Coronary artery (tissue), 2 donors: ENCODE measurements around the gene MDFIC.
A peak's percentile ranks its signal among the peaks of the same experiment; 100 is the strongest.

Experiments used
- DNase-seq: peaks from one replicate; pipeline ENCODE4 v3.0.0-alpha.2; 2017; ENCODE audit warnings: low spot score
- H3K27ac ChIP-seq, 2 donors: fragments of 200-600 bp; sonication (generic); one replicate each; pipeline ENCODE4 v1.5.1; 2016 to 2019
- H3K4me3 ChIP-seq: fragments of 200-600 bp; sonication (generic); 2 replicates; pipeline ENCODE4 v1.5.1; 2016; ENCODE audit warnings: mild to moderate bottlenecking, moderate library complexity
- TF ChIP-seq, protein P1 (sequence below): fragments of 200-600 bp; sonication (generic); IDR thresholded peaks from one replicate; pipeline ENCODE4 v1.5.1; 2019; ENCODE audit warnings: antibody characterized with exemption

Gene MDFIC

DNA sequence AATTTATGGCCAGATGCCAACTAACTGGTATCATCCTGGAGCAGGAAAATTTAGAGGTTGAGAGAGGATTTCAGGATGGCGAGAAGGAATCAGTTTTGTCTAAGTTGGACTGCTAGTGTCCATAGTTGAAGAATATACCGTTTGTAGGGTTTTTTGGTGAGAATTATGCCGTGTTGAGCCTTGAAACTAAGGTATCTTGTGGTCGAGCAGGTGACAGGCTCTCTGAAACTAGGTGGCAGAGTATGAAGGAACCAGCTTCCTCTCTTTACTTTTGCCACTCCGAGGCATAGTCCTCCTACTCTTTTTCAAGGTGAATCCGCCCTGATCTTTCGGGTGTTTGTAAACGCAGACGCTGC lies 9.7 kb downstream of the MDFIC start:
- H3K27ac ChIP-seq, result no peak overlapping the region
- DNase-seq, result no peak
- no peak overlapping the region for H3K4me3 ChIP-seq
- TF ChIP-seq, protein P1, sequence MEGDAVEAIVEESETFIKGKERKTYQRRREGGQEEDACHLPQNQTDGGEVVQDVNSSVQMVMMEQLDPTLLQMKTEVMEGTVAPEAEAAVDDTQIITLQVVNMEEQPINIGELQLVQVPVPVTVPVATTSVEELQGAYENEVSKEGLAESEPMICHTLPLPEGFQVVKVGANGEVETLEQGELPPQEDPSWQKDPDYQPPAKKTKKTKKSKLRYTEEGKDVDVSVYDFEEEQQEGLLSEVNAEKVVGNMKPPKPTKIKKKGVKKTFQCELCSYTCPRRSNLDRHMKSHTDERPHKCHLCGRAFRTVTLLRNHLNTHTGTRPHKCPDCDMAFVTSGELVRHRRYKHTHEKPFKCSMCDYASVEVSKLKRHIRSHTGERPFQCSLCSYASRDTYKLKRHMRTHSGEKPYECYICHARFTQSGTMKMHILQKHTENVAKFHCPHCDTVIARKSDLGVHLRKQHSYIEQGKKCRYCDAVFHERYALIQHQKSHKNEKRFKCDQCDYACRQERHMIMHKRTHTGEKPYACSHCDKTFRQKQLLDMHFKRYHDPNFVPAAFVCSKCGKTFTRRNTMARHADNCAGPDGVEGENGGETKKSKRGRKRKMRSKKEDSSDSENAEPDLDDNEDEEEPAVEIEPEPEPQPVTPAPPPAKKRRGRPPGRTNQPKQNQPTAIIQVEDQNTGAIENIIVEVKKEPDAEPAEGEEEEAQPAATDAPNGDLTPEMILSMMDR, result no peak

GRCh38 chr7:114932991-114933390 lies 11.1 kb downstream of the MDFIC start:
- Histone ChIP-seq H3K4me3 (no peak overlapping the region), H3K27ac (no peak overlapping the region)
- TF ChIP-seq, protein P1, result no peak
- DNase-seq, result no peak

GRCh38 chr7:114933658-114934057 lies 11.8 kb downstream of the MDFIC start:
- Histone ChIP-seq H3K4me3 (no peak overlapping the region), H3K27ac (peak overlapping the region in 1 of 2 donors; percentile 43)
- no peak for DNase-seq
- TF ChIP-seq, protein P1, result no peak

DNA sequence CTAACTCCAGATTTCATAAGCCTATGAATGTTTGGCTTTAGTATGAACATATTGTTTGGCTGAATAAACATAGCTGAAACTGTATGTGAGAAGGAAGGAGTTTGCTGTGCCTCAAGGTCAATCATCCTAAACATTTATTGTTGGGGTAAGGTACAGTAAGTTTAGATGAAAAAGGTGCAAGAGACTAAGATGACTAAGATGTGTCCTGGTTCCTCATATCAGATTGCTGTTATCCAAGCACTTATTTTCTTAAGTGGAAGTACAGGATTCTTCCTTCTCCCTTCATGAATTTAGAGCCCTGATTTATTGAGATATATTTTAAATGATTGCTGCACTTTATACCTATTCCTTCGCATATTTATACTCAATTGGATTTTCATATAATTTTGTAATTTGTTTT lies 12.2 kb downstream of the MDFIC start:
- no peak overlapping the region for H3K4me3 ChIP-seq
- TF ChIP-seq, protein P1, result no peak
- H3K27ac ChIP-seq, result peak overlapping the region in 1 of 2 donors; percentile 19
- DNase-seq, result no peak

GRCh38 chr7:114934713-114935112 lies 12.8 kb downstream of the MDFIC start:
- no peak for DNase-seq
- TF ChIP-seq, protein P1, result no peak
- no peak overlapping the region for H3K4me3 ChIP-seq
- no peak overlapping the region for H3K27ac ChIP-seq

DNA sequence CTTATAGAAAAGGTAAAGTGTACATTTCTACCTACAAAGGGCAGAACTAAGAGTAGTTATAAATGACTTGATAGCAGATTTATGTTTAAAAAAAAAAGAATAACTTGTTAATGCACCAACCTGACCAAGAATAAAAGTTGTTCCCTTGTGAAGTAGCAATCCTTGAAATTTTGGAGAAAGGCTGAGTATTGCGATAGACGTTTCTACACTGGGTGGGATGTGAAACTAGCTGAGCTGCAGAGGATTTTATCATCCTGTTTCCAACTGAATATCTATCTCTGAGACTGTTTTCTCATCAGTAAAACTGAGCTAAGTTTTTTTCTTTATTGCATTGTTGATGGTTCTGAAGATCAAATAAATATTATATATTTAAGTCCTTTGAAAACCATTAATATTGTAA lies 14.6 kb downstream of the MDFIC start:
- TF ChIP-seq, protein P1, result no peak
- no peak overlapping the region for H3K27ac ChIP-seq
- H3K4me3 ChIP-seq, result no peak overlapping the region
- no peak for DNase-seq

- no peak for DNase-seq
- no peak overlapping the region for H3K27ac ChIP-seq
Measured at GRCh38 chr7:114937446-114937845, 15.6 kb downstream of the MDFIC start.

More at GRCh38 chr7:114937446-114937845, 15.6 kb downstream of the MDFIC start:
- no peak overlapping the region for H3K4me3 ChIP-seq
- TF ChIP-seq, protein P1, result no peak
